GM03348 (cell line): Measurements from ENCODE around the gene KLK2.

ENCODE experiments used
- DNase-seq: peaks from one replicate; pipeline ENCODE4 v3.0.0; 2012; ENCODE audit warnings: low spot score

KLK2 gene

DNA sequence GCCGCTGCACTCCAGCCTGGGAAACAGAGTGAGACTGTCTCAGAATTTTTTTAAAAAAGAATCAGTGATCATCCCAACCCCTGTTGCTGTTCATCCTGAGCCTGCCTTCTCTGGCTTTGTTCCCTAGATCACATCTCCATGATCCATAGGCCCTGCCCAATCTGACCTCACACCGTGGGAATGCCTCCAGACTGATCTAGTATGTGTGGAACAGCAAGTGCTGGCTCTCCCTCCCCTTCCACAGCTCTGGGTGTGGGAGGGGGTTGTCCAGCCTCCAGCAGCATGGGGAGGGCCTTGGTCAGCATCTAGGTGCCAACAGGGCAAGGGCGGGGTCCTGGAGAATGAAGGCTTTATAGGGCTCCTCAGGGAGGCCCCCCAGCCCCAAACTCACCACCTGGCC lies at the start of gene KLK2:
Gene KLK2 (plus strand): TSS at position 384 of the 400 bp plus-strand sequence. CDS start 35 bp downstream, outside the sequence.
- no peak for DNase-seq

DNA sequence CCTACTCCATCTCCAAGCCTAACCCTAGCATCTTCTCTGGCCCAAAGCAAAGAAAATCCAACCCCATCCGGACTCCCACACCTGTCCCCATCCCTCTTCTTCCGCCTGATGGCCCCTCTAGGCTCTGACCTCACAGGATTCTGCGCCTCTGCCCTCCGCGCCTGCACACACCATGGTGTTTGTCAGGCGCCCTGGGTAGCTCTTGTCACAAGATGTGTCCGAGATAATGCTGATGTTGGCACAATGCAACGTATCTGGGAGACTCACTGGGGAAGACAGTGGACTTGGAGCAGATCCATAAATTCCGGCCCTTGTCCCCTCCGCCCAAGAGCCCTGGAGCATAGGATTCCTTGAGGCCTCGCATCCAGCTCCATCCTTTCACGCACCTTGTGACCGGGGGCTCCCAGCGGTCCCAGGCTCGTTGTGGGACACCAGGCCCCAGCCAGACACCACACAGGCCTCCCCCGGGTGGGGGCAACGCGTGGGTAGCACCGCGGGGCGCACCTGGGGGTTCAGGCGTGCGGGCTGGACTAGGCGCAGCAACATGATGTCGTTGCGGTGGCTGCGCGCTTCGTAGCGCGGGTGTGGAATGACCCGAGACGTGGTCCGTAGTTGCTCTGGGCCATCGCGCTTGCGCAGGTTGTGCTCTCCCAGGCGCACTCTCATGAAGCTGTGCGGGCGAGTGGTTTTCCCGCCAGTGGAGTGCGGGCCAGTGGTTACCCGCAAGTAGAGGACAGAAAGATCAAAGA lies 46.6 kb upstream of the KLK2 start:
- DNase-seq = no peak

DNA sequence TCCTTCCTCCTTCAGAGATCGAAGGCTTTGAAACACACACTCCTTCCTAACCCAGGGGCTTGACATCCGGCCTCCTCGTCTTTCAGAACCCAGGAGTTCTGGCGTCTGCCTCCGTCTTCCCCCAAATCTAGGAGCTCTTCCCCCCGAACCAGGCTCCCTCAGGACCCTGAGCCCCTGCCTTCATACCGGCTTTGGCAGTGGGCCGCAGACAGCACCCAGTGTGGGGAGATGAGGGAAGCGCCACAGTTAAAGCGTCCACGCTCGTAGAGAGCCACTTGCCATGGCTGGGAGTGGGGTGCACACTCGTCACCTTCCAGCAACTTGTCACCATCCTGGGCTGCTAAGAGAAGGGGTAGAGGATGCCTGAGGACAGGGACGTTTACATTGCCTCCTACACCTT lies 45.8 kb upstream of the KLK2 start:
- no peak for DNase-seq

DNA sequence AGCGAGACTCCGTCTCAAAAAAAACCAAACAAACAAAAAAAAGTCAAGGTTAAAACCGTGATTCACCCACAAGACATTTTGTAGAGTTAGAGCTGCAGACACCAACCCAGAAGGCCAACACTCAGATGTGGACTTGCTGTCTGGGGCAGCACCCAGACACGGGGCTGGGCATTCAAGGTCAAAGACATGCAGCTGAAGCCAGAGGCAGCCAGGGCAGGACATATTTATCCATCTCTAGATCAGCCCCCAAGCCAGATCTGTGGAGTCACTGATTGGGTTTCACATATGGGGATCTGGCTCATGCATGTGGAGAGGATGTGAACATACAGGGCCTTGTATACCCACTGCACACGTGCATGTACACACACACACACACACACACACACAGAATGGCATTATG lies 43.4 kb upstream of the KLK2 start:
- no peak for DNase-seq

DNA sequence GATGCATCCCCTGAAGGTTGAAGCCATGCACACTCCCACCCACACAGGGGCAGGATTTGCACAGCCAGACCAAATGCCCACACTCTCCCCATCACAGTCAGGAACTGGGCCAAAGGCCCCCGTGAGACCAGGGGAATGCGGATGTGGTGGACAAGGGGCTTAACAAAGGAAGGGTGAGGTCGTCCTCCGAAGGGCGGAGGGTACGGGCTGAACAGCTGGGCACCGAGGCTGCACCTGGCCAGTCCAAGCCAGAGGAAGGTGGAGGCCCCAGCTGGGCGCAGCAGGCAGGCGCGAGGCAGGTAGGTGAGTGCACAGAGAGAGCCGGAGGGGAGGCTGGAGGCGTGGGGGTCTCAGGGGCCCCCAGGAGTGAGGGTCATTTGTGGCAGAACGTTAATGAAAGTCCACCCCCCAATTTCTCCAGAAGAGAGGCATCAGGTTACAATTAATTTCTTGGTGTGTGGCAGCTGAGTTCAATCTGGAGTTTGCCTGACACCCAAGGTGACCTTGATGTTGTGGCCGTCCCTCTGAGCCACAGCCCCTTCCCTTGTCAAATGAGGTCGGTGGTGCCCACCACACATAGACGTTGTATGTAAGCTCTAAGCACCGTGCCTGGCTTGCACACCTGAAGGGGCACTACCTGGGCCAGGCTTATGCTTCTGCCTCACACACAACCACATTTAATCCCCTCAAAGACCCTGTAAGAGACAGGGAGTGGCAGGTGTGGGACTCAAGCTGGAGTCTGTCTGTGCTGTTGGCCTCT lies 42.8 kb upstream of the KLK2 start:
- no peak for DNase-seq

DNA sequence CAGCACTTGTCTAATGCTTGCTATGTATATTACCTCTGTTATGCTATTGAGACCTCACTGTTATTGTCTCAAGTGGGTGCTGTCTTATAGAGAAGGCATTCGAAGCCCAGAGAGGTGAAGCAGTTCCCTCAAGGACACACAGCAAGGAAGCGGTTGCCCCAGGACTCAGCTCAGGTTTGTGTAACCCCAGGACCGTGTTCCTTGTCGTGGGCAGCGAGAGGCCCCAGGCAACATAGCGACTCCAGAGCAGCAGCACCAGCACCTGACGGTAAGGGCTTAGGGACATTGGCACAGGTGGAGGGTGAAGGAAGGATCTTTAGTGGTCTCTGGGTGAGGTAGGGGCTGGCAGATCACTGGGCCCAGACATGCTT lies 42.2 kb upstream of the KLK2 start:
- DNase-seq = no peak

DNA sequence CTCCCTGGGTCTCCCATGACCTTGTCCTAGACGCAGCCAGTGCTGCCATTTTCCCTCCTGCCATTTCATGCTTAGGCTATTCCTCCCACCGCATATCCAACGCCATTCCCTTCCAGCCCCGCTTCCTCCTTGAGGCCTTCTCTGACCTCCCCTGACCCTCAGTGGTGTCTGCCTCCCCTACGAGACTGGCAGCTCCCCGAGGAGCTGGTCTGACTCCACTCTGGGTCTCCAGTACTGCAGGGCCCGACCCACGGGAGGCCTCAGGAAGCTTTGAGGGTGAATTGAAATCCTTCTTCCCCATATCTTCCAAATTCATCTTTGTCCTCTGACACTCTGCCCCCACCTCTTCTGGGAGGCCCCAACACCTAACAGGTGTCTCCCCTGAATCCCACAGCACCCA lies 40.6 kb upstream of the KLK2 start:
- DNase-seq = no peak

DNA sequence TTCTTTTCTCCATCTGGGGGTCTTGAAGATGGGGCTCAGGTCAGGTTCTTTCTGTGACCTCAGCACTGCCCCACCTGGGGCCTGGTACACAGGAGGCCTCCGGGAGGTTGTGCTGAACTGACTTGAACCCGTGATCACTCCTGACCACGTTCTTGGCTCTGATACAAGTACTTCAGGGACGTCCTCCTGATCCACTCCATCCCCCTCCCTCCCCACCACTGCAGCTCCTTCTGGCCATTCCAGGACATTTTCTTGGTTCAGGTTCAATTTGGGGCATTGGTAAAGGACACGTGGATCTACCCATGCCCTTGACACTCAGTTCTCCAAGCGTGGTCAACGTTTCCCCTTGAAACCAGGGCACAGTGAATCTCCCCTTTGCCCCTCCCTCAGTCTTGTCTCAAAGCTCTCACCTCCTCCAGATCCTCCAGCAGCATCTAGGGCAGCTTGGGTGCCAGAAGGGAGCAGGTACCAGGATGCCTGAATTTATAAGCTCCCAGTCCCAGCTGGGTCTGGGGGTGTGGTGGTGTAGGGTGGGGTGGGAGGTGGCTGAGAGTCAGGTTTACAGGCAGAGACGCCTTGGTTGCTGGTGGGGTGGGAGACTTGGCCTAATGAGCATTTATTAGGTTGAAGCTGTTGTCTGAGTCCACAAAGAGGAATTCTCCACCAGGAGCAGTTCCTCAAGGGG lies 40.0 kb upstream of the KLK2 start, which contains the start of gene KLK15:
Gene KLK15 (minus strand): TSS at position 458 of the 685 bp plus-strand sequence. CDS start 2,082 bp downstream, outside the sequence.
- DNase-seq = no peak

DNA sequence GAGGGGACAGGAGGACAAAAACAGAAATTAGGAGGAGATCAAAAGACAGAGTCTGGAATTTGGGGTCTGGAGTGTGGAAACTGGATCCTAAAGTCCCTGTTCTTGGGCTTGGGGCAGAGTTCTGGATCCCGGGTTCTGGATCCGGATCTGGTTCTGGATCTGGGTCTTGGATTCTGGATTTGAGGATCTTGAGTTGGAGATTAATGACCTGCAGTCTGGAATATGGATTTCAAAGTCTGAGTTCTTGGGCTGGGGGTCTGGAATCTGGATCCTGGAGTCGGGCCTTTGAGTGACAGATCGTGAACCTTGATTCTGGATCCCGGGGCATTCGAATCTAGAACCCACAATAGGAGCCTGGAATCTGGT lies 39.5 kb upstream of the KLK2 start:
- DNase-seq = no peak

DNA sequence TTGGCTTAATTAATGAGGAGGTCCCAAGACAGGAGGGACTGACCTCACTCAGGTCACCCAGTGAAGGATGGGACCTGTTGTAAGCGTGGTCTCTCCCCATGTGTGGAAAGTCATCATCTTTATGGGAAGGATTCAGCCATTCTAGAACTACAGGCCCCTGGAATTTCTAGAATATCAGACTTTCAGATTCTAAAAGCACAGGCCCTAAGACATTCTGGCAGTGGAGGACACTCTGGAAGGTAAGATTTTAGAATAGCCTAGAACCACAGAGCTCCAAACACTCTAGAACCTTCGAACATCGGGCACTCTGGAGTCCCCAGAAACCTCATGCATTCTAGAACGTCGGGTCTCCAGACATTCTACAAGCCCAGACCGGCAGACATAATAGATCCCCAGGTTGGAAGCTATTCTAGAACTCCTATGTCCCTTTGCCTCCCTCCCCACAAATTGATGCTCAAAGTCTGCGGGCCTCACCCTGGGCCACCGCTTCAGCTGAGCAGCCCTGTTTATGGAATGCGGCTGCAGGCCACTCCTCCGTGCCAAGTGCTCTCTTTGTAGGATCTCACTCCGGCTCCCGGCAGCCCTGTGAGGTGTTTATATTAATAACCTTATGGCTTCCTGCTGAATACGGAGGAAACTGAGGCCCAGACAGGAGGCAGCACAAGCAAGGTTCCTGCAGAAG lies 38.0 kb upstream of the KLK2 start:
- DNase-seq = peak; percentile 40

DNA sequence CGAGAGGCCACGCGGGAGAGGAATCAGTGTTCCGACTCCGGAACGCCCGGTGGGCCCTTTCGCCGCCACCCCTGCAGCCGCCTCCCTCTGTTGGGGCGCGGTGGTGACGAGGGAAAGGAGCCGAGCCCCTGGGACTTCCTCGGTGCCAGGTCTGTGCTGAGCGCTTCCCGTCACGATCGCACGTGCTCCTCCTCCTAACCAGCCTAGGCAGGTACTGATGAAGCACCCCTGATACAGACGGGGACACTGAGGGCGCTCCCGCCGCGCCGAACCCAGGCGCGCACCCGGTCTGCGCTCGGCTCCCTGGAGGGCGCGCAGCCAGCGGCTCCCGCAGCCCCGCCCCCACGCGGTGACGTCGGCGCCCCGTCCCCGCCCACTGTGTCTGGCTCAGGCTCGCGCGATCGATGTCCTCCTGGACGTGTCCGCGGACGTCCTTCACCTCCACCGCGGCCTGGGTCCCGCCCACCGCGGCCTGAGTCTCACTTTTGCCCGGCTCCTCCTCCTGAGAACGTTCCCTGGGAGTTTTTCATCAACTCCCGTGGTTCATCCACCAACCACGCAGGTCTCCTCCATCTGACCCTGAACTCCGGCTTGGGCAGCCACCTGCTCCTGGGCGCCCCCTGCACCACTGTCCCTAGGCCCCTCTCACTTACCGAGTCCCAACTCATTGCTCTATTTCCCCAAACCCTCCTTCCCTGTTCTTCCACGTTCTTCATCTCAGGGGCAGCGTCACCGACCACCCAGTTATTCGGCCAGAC lies 37.3 kb upstream of the KLK2 start:
- DNase-seq = peak; percentile 92

DNA sequence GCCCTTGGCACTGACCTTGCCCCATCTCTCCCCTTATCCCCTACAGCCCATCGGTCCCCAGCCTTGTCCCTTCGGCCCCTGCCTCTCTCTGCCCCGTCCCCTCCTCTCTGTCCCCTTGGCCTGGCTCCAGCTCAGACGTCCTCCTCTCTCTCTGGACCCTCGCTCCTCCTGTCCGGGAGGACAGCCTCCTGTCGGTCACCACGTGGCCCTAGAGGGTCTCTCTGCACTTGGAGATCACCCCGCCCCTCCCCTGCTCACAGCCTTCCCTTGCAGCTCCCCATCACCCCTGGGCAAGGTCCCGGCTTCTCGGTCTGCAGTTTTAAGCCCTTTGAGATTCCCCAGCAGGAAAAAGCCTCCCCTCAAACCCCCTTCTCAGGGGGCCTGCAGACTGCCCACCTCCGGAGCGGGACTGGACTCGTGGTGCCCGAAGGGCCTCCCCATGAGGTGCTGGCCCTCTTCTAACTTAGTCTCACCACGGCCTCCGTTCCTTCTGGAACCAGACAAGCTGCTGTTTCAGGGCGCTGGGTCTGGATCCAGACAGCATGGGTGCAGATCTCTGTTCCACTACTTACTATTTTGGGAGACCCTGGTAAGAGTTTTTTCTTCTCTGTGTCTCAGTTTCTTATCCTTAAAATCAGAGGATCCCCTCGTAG lies 36.6 kb upstream of the KLK2 start:
- no peak for DNase-seq

DNA sequence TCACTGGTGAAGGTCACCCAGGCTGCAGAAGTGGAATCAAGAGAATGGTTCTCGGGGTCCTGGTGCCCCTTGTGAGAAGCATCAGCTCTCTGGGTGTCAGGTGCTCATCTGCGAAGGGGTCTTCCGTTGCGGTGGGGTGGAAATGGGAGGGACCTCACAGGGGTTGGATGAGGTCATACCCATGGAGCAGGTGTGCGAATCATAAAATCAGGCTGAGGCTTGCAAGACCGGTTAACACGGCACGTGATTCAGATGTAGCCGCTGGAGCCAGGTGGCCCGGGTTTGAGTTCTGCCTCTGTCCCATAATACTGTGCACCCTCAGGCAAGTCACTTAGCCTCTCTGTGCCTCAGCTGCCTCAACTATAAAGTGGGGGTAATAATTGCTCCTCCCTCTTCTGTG lies 35.9 kb upstream of the KLK2 start:
- no peak for DNase-seq

DNA sequence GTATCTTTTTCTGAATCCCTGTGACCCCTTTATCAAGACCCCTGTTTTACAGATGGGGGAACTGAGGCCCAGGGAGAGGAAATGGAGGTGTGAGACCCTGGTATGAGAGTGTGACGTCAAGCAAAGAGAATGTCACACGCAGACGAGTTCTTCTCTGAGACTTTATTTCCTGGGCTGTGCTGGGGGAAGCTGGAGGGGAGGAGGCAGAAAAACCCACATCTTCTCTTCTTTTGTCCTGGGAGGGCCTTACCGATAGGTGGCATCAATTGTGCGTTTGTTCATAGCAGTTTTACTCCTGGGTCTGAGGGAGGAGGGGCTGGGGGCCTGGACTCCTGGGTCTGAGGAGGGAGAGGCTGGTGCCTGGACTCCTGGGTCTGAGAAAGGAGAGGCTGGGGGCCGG lies 35.0 kb upstream of the KLK2 start:
- DNase-seq = no peak

DNA sequence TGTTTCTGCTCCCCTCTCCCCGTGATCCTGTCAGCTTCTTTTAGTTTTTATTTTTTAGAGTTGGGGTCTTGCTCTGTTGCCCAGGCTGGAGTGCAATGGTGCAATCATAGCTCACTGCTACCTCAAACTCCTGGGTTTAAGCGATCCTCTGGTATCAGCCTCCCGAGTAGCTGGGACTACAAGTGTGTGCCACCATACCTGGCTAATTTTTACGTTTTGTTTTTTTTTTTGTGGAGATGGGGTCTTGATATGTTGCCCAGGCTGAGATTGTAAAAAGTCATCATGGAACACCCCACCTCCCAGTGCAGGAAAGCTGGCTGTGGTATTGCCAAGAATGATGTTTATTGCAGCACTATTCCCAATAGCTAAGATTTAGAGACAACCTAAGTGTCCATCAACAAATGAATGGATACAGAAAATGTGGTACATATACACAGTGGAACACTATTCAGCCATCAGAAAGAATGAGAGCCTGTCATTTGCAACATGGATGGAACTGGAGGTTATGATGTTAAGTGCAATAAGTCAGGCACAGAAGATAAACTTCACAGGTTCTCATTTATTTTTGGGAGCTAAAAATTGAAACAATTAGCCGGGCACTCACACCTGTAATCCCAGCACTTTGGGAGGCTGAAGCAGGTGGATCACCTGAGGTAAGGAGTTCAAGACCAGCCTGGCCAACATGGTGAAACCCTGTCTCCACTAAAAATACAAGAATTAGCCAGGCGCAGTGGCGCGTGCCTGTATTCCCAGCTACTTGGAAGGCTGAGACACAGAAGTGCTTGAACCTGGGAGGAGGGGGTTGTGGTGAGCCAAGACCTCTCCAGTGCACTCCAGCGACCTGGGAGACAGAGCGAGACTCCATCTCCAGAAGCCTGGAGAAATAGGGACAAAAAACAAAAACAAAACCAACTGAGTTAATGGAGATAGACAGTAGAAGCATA lies 33.3 kb upstream of the KLK2 start:
- DNase-seq = no peak

DNA sequence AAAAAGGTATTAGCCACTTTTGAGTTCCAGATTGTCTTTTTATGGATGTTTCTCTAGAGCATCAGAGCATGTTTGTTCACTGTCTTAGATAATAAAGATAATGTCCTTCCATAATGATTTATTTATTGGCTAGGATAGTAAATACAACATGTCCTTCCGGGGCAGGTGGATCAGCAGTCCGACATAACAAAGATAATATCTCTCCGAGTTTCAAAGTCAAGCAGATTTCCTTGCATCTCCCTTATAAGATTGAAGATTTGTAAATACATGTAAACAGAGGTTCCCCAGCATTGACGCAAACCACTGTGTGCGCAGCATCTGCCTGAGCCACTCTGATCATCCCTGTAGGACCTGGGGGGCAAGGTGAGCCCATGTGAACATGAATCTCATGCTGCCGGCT lies 31.1 kb upstream of the KLK2 start:
- DNase-seq = no peak

DNA sequence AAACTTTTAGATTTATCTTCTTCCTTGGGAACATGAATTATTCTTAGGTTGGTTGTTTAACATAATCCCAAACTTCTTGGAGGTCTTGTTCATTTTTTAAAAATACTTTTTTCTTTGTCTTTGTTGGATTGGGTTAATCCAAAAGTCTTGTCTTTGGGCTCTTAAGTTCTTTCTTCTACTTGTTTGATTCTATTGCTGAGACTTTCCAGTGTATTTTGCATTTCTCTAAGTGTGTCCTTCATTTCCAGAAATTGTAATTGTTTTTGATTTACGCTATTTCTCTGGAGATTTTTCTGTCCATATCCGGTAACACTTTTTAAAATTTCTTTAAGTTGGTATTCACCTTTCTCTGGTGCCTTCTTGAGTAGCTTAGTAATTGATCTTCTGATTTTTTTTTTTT lies 30.0 kb upstream of the KLK2 start:
- no peak for DNase-seq

DNA sequence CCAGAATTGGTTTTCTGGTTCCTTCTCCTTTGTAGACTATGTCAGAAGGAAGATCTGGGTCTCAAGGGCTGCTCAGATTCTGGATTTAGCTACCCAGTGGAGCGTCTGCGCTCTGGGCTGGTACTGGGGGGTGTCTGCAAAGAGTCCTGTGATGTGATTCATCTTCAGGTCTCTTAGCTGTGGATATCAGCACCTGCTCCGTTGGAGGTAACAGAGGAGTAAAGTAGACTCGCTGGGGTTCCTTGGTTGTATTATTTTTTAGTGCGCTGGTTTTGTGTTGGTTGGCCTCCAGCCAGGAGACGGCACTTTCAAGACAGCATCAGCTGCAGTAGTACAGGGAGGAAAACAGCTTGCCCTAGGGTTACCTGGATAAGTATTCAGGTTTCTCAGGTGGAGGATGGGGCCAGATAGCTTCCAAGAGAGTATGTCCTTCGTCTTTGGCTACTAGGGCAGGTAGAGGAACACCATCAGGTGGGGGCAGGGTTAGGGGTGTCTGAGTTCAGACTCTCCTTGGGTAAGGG lies 29.5 kb upstream of the KLK2 start:
- no peak for DNase-seq

DNA sequence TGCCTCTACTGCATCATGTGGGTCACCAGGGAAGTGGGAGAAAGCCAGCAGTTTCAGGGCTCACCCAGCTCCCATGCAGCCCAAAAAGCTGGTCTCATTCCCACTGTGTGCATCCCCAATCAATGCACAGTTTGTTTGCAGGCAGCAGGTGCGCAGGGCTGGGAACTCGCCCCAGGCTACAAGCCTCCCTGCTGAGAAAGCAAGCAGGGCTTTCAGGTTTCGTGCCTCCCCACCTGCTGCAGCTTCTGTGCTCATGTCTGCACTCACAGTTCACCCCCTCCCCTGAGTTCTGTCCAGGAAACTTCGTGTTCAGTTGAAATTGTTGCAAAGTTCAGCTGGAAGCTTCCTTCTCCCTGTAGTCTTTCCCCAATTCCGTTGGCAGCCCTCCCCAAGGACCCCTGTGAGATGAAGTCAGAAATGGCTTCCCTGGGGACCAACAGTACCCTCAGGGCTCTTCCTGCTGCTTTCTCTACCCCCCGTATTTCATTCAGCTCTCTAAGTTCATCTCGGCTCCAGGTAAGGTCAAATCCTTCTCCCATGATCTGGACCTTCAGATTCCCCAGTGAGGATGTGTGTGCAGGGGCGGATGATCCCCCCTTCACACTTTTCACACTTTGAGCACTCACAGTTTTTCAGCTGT lies 28.8 kb upstream of the KLK2 start:
- no peak for DNase-seq
